OCI-LY7 (cell line): ENCODE data around the gene TPMT.

Source experiments
- CTCF ChIP-seq: fragments of 200-600 bp; sonication (generic); conservative IDR thresholded peaks from 2 replicates; pipeline ENCODE4 v1.5.1; 2014; ENCODE audit warnings: mild to moderate bottlenecking, antibody characterized with exemption, low read length, moderate library complexity, mixed read lengths
- EZH2phosphoT487 ChIP-seq: fragments of 200-600 bp; sonication (generic); IDR thresholded peaks from 2 replicates; pipeline ENCODE4 v1.6.1; 2018; ENCODE audit warnings: low read depth, borderline replicate concordance, mild to moderate bottlenecking, mixed run types, antibody characterized with exemption, low read length, moderate library complexity, mixed read lengths

GRCh38 chr6:18177286-18177965 lies 22.5 kb upstream of the TPMT start:
- TF ChIP-seq CTCF (no peak), EZH2phosphoT487 (no peak)
